ENCODE data around the gene RAP1GAP2. TPM values are rescaled to one million over a fixed set of nuclear protein-coding genes. Genes with fewer than 3 reads are reported as not detected.

The RAP1GAP2 gene
- total RNA-seq, 1 donor from 2014 or later: 22.6 TPM

DNA sequence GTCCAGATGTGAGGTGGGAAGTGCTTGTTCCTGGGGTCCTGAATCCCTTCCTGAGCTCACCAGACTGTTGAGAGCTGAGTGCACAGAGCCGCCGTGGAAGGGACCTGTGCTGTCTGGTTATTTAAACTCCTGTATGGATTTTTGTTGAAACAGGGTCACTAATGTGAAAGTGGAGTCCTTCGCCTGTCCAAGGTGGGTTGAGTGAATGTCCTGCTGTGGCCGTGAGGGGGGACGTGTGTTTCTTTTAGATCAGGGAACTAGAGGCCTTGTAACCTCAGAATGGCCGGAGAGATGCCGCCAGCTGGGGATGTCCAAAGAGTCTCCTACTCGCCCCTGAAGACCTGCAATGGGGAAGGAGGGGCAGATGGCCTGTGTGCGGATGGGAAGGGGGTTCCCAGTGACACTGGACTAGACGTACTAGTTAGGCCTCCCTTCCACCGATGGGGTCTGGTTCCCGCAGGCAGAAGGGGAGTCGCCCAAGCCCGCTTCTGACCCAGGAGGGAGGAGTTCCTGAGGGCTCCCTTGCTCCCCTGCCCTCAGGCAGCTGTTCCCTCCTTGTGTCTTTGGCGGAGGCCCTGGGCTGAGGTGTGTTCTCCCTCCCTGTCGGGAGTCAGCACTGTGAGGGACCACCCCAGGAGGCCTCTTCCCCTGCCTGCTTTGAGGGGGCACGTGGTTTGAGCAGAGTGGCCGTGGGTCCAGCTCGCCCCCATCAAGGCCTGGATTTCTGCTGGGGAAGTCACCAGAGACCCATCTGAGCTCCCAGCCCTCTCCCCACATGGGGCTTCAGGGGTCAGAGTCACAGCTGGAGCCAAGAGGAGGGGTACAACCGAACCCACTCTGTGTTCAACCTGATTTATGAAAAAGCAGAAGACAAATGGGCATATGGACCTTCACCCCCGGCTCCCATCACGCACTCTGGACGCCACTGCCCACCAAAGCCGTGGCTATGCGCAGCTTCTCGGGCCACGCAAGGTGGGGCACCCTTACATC is 236.3 kb downstream of the RAP1GAP2 start:
- no peaks in the 10 kb centered on the region for H3K4me1 ChIP-seq
- TF ChIP-seq POLR2A (IDR thresholded peaks at IDR 0.05): no peak
- H3K4me3 ChIP-seq: no peak overlapping the region
- no peak overlapping the region for H3K27ac ChIP-seq
- no peaks in the 10 kb centered on the region for H3K9me3 ChIP-seq
- intact Hi-C loops (cut with DNase I): no loop called here
- no peaks in the 10 kb centered on the region for H3K36me3 ChIP-seq
- no peak for DNase-seq (ENCODE audit: extremely low spot score in 2 of 2)
- no peaks in the 10 kb centered on the region for H3K27me3 ChIP-seq

- TF ChIP-seq POLR2AphosphoS5 (IDR thresholded peaks at IDR 0.05; ENCODE audit: insufficient read depth in 1 of 2, low read depth in 1 of 2): no peak
- TF ChIP-seq CTCF (IDR thresholded peaks at IDR 0.05): no peak
- TF ChIP-seq POLR2A (IDR thresholded peaks at IDR 0.05): no peak
- intact Hi-C loops (cut with DNase I): no loop called here
- Histone ChIP-seq H3K9me3 (no peaks in the 10 kb centered on the region), H3K4me3 (no peak overlapping the region), H3K27me3 (no peaks in the 10 kb centered on the region), H3K36me3 (no peaks in the 10 kb centered on the region), H3K4me1 (no peaks in the 10 kb centered on the region), H3K27ac (no peak overlapping the region)
- no peak for DNase-seq (ENCODE audit: extremely low spot score in 2 of 2)
Measured at GRCh38 chr17:3033248-3033640, 237.0 kb downstream of the RAP1GAP2 start.

DNA sequence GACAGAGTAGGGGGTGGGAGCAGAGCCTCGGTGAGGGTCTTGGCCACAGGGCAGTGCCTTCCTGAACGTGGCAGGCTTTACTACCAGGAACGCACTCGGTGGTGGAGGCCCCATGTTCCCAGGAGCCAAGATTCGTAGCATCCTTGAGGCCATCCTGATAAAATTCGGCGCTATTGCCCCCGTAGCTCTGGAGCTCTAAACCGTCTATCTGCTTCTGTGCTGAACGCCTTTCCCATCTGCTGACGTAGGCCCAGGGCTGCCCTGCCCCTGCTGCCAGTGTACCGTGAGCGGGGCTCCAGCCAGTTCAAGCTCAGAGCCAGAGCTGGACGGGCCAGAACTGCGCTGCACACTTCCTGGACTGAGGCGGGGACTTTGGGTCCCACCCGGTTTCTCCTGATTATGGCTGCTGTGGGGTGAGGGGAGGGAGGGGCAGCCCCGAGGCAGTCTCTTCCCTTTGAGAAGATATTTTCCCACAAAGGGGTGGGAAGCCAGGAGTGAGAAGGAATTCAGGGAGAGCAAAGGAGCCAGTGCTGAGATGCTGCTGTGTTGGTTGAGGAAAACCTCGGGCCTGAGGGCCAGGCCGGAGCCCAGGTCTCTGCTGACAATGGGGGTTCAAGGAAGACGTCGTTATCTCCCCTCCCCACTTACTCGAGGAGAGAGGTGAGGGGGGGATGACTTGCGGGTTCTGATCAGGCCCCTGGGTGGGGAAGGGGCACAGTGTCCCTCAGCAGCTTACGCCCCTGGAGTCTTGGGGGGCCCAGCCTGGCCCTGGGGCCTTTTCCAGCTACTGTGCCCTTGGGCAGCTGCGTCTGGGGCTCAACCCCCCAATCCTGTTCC is 237.7 kb downstream of the RAP1GAP2 start:
- Histone ChIP-seq H3K9me3 (no peaks in the 10 kb centered on the region), H3K27me3 (no peaks in the 10 kb centered on the region), H3K27ac (no peak overlapping the region), H3K36me3 (no peaks in the 10 kb centered on the region), H3K4me1 (no peaks in the 10 kb centered on the region), H3K4me3 (no peak overlapping the region)
- DNase-seq (ENCODE audit: extremely low spot score in 2 of 2): no peak
- intact Hi-C loops (cut with DNase I): no loop called here
- TF ChIP-seq POLR2A (IDR thresholded peaks at IDR 0.05) (no peak), POLR2AphosphoS5 (IDR thresholded peaks at IDR 0.05; ENCODE audit: insufficient read depth in 1 of 2, low read depth in 1 of 2) (no peak), CTCF (IDR thresholded peaks at IDR 0.05) (no peak)

DNA sequence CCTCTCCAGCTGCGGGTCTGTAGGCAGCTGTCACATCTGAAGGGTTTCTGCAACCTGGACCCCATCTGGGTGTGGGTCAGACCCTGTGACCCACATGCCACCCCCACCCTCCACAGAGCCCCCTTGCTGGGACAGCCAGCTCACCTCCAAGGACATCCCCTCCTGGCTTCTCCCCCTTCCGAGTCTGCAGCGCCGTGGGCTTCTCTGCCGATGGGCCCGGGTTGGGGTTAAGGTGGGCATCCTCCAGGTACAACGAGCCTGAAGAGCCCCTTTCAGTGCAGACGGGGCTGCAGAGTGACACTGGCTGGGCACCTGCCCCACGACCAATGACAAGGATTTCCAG is 238.3 kb downstream of the RAP1GAP2 start:
- Histone ChIP-seq H3K27me3 (no peaks in the 10 kb centered on the region), H3K9me3 (no peaks in the 10 kb centered on the region), H3K27ac (no peak overlapping the region), H3K4me3 (no peak overlapping the region), H3K36me3 (no peaks in the 10 kb centered on the region), H3K4me1 (no peaks in the 10 kb centered on the region)
- TF ChIP-seq POLR2A (IDR thresholded peaks at IDR 0.05) (no peak), CTCF (IDR thresholded peaks at IDR 0.05) (no peak), POLR2AphosphoS5 (IDR thresholded peaks at IDR 0.05; ENCODE audit: insufficient read depth in 1 of 2, low read depth in 1 of 2) (no peak)
- intact Hi-C loops (cut with DNase I): no loop called here
- DNase-seq (ENCODE audit: extremely low spot score in 2 of 2): peak in 1 of 2 donors; percentile 89

- Histone ChIP-seq H3K27ac (no peak overlapping the region), H3K36me3 (no peaks in the 10 kb centered on the region), H3K27me3 (no peaks in the 10 kb centered on the region), H3K4me3 (no peak overlapping the region), H3K9me3 (no peaks in the 10 kb centered on the region), H3K4me1 (no peaks in the 10 kb centered on the region)
- intact Hi-C loops (cut with DNase I): no loop called here
- no peak for TF ChIP-seq POLR2A (IDR thresholded peaks at IDR 0.05)
- no peak for TF ChIP-seq POLR2AphosphoS5 (IDR thresholded peaks at IDR 0.05; ENCODE audit: insufficient read depth in 1 of 2, low read depth in 1 of 2)
- TF ChIP-seq CTCF (IDR thresholded peaks at IDR 0.05): no peak
- peak in 1 of 2 donors; percentile 85 for DNase-seq (ENCODE audit: extremely low spot score in 2 of 2)
Measured at GRCh38 chr17:3035256-3035967, 239.2 kb downstream of the RAP1GAP2 start.
